WTC11 (cell line): ENCODE results near the gene TP63. TPM values are rescaled to one million over a fixed set of nuclear protein-coding genes. Genes with fewer than 3 reads are reported as not detected.
A peak's percentile ranks its signal among the peaks of the same experiment; 100 is the strongest.
"Not testable (repeated sequence)": the region's sequence is repeated elsewhere in the genome, so short reads cannot be mapped to it uniquely, and the experiment has no call there.

Experiments
- ATAC-seq: fragments of 200-7000 bp; cut with Tn5 transposase; 2 replicates; pipeline ENCODE4 v1.10.0; 2021; ENCODE audit warnings: mild to moderate bottlenecking, moderate library complexity
- CTCF ChIA-PET: fragments of 300-600 bp; sonication (Branson Sonifier 250); formaldehyde crosslinking; loops from one replicate; lab custom pipeline; 2021; ENCODE audit warnings: antibody characterized with exemption; lab: Charles Lee
- POLR2A ChIA-PET: fragments of 350-600 bp; sonication (Branson Sonifier 250); formaldehyde crosslinking; loops from one replicate; lab custom pipeline; 2021; ENCODE audit warnings: antibody characterized with exemption; lab: Charles Lee
- DNase-seq: peaks from one replicate; pipeline ENCODE4 v3.0.0; 2021; ENCODE audit warnings: low spot score
- H3K27ac Mint-ChIP-seq: 2 replicates; pipeline ENCODE4 v1.8.0; 2021; ENCODE audit warnings: mixed read lengths
- H3K27me3 Mint-ChIP-seq: 2 replicates; pipeline ENCODE4 v1.8.0; 2021; ENCODE audit warnings: low read depth, mild to moderate bottlenecking, moderate library complexity, mixed read lengths
- H3K36me3 Mint-ChIP-seq: 2 replicates; pipeline ENCODE4 v1.8.0; 2021; ENCODE audit warnings: mixed read lengths
- H3K4me1 Mint-ChIP-seq: 2 replicates; pipeline ENCODE4 v1.8.0; 2022; ENCODE audit warnings: mixed read lengths
- H3K4me3 Mint-ChIP-seq: 2 replicates; pipeline ENCODE4 v1.8.0; 2021; ENCODE audit warnings: mild to moderate bottlenecking, moderate library complexity, mixed read lengths
- H3K9me3 Mint-ChIP-seq: 2 replicates; pipeline ENCODE4 v1.8.0; 2021; ENCODE audit warnings: mixed read lengths
- AR ChIP-seq: fragments of 250-450 bp; sonication (Bioruptor Pico); IDR thresholded peaks from 2 replicates; pipeline ENCODE4 v1.9.0; 2021; ENCODE audit warnings: mild to moderate bottlenecking
- ATF6 ChIP-seq: sonication (generic); formaldehyde crosslinking; IDR thresholded peaks from 2 replicates; pipeline ENCODE4 v1.8.1; 2023; ENCODE audit warnings: mild to moderate bottlenecking, missing genetic modification reagents
- CTCF ChIP-seq: fragments of 200-600 bp; IDR thresholded peaks from 2 replicates; pipeline ENCODE4 v1.8.0; 2022; ENCODE audit warnings: antibody characterized with exemption
- FOXP1 ChIP-seq: sonication (generic); formaldehyde crosslinking; IDR thresholded peaks from 2 replicates; pipeline ENCODE4 v1.8.0; 2022; ENCODE audit warnings: missing genetic modification reagents, mild to moderate bottlenecking, moderate library complexity, borderline replicate concordance
- SMAD4 ChIP-seq: sonication (generic); formaldehyde crosslinking; IDR thresholded peaks from 2 replicates; pipeline ENCODE4 v1.8.0; 2022; ENCODE audit warnings: mild to moderate bottlenecking, missing genetic modification reagents
- TP53 ChIP-seq: sonication (generic); formaldehyde crosslinking; IDR thresholded peaks from 2 replicates; pipeline ENCODE4 v1.8.1; 2023; ENCODE audit warnings: mild to moderate bottlenecking, missing genetic modification reagents
- USF1 ChIP-seq: sonication (generic); formaldehyde crosslinking; IDR thresholded peaks from 2 replicates; pipeline ENCODE4 v1.8.0; 2022; ENCODE audit warnings: mild to moderate bottlenecking, missing genetic modification reagents
- ZNF232 ChIP-seq: sonication (generic); formaldehyde crosslinking; IDR thresholded peaks from 2 replicates; pipeline ENCODE4 v1.8.0; 2022; ENCODE audit warnings: mild to moderate bottlenecking, missing genetic modification reagents
- total RNA-seq: library from RNA; stranded (reverse); gene quantifications from 3 replicates; pipeline ENCODE4 v1.2.3, GENCODE V29; 2021

The TP63 gene
- total RNA-seq, 1 experiment from 2014 or later: 0.09 TPM

- no peak overlapping the region for H3K4me3 Mint-ChIP-seq
- peaks cover 17% of the 10 kb centered on the region; the same call in 1 of the 2 replicates for H3K9me3 Mint-ChIP-seq
- CTCF ChIA-PET: interaction anchor here (0.7 kb wide), 1 partner anchor 533 kb away, joined by 4 read pairs; no protein-coding TSS in a partner anchor
- no peaks in the 10 kb centered on the region for H3K4me1 Mint-ChIP-seq
- H3K27ac Mint-ChIP-seq: no peak overlapping the region
- POLR2A ChIA-PET: no interaction called here
- H3K36me3 Mint-ChIP-seq: peaks cover 8% of the 10 kb centered on the region; the same call in 1 of the 2 replicates
- no peak for TF ChIP-seq FOXP1
- TF ChIP-seq ZNF232 (CRISPR knock-in tag): no peak
- no peak for TF ChIP-seq AR (CRISPR knock-in tag)
- TF ChIP-seq, all 79 proteins: peak for 0
- no peak for DNase-seq
- no peak for ATAC-seq
- H3K27me3 Mint-ChIP-seq: no peaks in the 10 kb centered on the region
These were observed 114.4 kb downstream of the TP63 start for GRCh38 chr3:189745622-189746021.

GRCh38 chr3:189748046-189748445 lies 116.9 kb downstream of the TP63 start:
- Mint-ChIP-seq H3K9me3 (peaks cover 17% of the 10 kb centered on the region; the same call in 1 of the 2 replicates), H3K4me3 (no peak overlapping the region), H3K36me3 (peaks cover 8% of the 10 kb centered on the region; the same call in 1 of the 2 replicates), H3K27me3 (peaks cover 3% of the 10 kb centered on the region; the same call in 1 of the 2 replicates), H3K27ac (no peak overlapping the region), H3K4me1 (no peaks in the 10 kb centered on the region)
- CTCF ChIA-PET: no interaction called here
- no peak for ATAC-seq
- TF ChIP-seq ATF6 (CRISPR knock-in tag) (no peak), SMAD4 (CRISPR knock-in tag) (no peak), TP53 (no peak)
- POLR2A ChIA-PET: no interaction called here
- no peak for DNase-seq

- DNase-seq: not testable (repeated sequence)
These were observed 119.8 kb downstream of the TP63 start for GRCh38 chr3:189750972-189751371.

GRCh38 chr3:189754356-189754755 lies 123.2 kb downstream of the TP63 start:
- TF ChIP-seq USF1 (CRISPR knock-in tag): no peak
- peaks cover 5% of the 10 kb centered on the region for H3K9me3 Mint-ChIP-seq
- H3K36me3 Mint-ChIP-seq: peaks cover 4% of the 10 kb centered on the region
- no peak overlapping the region for H3K4me3 Mint-ChIP-seq
- DNase-seq: no peak
- no peak for ATAC-seq
- no peak overlapping the region for H3K27ac Mint-ChIP-seq
- ChIA-PET POLR2A (no interaction called here), CTCF (no interaction called here)
- no peaks in the 10 kb centered on the region for H3K4me1 Mint-ChIP-seq
- peaks cover 10% of the 10 kb centered on the region; the same call in 1 of the 2 replicates for H3K27me3 Mint-ChIP-seq

More at GRCh38 chr3:189750972-189751371, 119.8 kb downstream of the TP63 start:
- H3K4me1 Mint-ChIP-seq, H3K27me3 Mint-ChIP-seq, CTCF ChIA-PET, H3K9me3 Mint-ChIP-seq, H3K36me3 Mint-ChIP-seq, H3K27ac Mint-ChIP-seq, POLR2A ChIA-PET, H3K4me3 Mint-ChIP-seq, ATAC-seq: not testable (repeated sequence)

GRCh38 chr3:189756582-189757078 lies 125.4 kb downstream of the TP63 start:
- no peak for TF ChIP-seq CTCF
- peaks cover 10% of the 10 kb centered on the region for H3K27me3 Mint-ChIP-seq
- H3K9me3 Mint-ChIP-seq: peaks cover 27% of the 10 kb centered on the region
- peaks cover under 1% of the 10 kb centered on the region for H3K4me1 Mint-ChIP-seq
- CTCF ChIA-PET: no interaction called here
- POLR2A ChIA-PET: no interaction called here
- H3K4me3 Mint-ChIP-seq: no peak overlapping the region
- no peak overlapping the region for H3K27ac Mint-ChIP-seq
- ATAC-seq: peak; percentile 52
- DNase-seq: no peak
- H3K36me3 Mint-ChIP-seq: peaks cover 26% of the 10 kb centered on the region
